NCI-H510A treated with DMSO at 0.1 percent for 48 hours (cell line): ENCODE results near the gene PAQR9.
A peak's percentile ranks its signal among the peaks of the same experiment; 100 is the strongest.

Experiments used
- DNase-seq: peaks from one replicate; lab custom pipeline; 2025; lab: John Stamatoyannopoulos, UW

The PAQR9 gene

DNA sequence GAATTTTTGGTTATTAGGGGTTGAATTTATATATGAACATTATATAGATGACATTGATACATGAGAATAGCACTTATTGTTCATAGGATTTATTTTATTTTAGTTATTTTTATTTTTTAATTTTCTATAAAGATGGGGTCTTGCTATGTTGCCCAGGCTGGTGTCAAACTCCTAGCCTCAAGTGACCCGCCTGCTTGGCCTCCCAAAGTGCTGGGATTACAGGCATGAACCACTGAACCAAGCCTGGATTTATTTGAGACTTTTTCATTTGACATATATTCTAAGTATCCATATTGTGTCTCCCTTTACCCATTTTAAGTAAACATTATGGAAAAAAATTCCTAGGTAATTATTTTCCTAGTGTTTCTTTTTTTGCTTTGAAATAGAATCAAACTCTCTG, 12.5 kb downstream of the PAQR9 start:
- no peak for DNase-seq

GRCh38 chr3:142947799-142948575, 15.5 kb downstream of the PAQR9 start:
- DNase-seq: no peak

- no peak for DNase-seq
Observed at GRCh38 chr3:142947352-142947751, 16.1 kb downstream of the PAQR9 start.

DNA sequence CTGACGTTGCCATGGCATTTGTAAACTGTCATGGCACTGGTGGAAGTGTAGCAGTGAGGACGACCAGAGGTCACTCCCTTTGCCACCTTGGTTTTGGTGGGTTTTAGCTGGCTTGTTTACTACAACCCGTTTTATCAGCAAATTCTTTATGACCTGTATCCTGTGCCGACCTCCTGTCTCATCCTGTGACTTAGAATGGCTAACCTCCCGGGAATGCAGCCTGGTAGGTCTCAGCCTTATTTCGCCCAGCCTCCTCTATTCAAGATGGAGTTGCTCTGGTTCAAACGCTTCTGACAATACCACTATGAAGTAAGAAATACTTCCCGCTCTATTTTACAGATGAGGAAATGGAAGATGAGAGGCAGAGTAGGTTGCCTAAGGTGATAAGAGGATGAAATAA, 16.6 kb downstream of the PAQR9 start:
- no peak for DNase-seq

DNA sequence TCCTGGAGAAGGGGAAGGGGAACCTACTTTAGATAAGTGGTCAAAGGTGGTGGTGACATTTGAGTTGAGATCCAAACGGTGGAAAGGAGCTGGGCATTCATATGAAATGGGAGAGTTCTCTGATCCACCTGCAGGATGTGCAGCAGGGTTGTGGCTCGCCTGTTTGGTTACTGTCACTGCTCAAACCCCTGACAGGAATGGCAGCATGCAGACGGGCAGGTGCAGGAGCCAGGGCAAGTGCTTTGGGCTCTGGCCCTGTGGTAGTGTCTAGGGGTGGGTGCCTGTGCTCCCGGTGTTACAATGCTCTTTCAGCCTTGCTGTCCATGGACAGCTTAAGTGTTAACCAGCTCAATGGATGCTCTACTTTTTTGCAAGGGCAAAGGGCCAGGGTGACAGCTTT, 18.5 kb downstream of the PAQR9 start:
- DNase-seq: no peak

GRCh38 chr3:142944342-142944741, 19.1 kb downstream of the PAQR9 start:
- DNase-seq: no peak

DNA sequence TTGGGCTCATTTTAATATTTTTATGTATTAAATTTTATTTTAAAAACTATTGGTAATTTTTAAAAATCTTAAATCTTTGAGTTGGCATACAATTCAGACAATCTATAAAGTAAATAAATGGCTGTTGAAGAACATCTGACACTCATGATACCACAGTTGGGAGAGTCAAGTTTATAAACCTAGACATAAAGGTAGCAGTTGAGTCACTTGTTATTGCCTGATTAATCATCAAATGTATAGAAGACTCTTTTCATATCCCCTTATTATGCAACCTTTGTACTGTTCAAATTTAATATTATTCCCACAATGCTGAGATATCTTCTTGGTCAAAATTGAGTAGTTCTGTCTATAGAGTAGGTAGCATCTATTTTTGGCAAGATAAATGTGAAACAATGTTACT, 19.6 kb downstream of the PAQR9 start:
- DNase-seq: no peak

DNA sequence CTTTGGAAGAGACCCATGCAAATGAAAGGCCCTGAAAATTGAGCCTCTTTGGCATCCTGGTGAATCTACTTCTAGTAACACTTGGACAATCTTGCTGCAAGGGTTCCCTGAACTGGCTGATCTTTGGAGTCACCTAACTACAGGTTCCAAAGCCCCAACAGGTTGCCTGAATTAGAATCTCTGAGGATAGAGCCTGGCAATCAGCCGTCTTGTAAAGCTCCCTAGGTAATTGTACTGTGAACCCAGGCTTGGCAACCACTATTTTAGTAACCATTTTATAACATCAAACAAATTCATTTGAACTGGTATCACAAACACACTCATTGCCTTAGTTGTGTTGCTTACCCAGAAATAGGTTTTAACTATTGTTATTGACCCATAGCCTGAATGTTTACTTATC, 20.1 kb downstream of the PAQR9 start:
- DNase-seq: no peak

- DNase-seq: no peak
Observed at GRCh38 chr3:142941373-142942123, 21.9 kb downstream of the PAQR9 start.

- no peak for DNase-seq
Observed at GRCh38 chr3:142940472-142940871, 23.0 kb downstream of the PAQR9 start.

DNA sequence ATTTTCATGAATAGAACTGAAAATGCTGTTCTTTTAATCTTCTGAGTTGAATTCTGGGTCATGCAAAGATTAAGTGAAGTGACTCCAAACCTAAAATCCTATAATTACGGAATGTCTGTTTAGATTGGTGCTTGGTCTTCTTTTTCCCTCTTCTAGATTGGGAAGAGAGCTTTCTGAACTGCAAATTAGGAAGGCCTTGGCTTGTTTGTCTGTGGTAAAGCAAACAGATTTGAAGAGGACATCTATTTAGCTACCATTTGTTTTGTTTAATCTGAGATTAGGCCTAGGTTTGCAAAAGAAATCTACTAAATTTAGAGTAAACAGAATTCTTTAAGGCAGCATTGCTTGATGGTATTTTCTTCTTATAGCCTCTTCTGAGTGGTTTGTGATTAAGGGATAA, 23.5 kb downstream of the PAQR9 start:
- peak; percentile 9 for DNase-seq

- DNase-seq: no peak
Observed at GRCh38 chr3:142935963-142936362, 27.5 kb downstream of the PAQR9 start.

DNA sequence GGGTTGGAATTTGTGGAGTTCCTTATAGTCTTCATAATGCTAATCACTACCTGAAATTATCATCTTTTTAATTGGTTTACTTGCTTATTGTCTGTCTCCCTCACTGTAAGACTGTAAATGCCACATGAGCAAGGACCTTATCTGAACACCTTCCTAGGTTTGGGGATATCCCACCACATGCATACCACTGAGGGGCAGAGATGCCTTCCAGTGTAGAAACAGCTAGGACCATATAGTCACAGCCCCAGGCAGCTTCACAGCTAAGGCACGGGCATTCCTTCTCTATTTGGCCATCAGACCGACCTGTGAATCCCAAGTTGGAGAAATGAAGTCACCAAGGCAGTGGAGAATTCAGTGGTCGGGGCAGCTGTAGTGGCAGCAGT, 28.6 kb downstream of the PAQR9 start:
- no peak for DNase-seq

GRCh38 chr3:142934128-142934886, 29.2 kb downstream of the PAQR9 start:
- DNase-seq: no peak

- no peak for DNase-seq
Observed at GRCh38 chr3:142931222-142931621, 32.3 kb downstream of the PAQR9 start.

DNA sequence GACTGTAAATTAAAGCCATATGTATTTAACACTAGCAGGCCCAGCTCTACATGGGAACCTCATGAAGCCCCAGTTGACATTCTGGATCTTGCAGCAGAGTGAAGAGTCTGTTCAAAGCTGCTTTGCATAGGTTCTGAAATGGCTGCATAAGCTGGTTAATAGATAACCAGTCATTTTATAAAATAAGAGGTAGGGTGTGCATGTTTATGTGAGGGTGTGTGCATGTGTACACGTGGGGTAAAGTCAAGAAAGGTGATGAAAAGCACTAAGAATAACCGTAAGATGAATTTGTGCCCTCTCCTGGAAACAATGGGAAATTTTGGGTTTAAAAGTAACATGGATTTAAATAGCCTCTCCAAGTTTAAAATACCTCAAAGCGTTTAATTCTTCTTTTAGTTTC, 33.0 kb downstream of the PAQR9 start:
- no peak for DNase-seq

DNA sequence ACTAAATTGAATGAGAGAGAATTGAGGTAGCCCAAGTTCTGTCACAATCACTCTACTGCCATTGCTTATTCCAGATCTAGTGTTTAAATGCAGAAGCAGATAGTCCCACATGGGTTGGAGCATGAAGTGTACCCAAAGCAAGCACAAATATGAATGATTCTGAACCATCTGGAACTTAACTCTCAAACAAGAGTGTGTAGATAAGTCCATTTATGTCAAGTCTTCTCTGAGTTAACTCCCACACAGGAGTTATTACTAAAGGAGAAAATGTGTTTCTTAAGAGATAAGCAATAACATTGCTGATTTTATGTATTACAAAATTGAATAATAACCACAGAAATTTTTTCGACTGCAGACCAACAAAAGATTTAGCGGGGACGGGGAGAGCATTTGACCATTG, 33.6 kb downstream of the PAQR9 start:
- no peak for DNase-seq

DNA sequence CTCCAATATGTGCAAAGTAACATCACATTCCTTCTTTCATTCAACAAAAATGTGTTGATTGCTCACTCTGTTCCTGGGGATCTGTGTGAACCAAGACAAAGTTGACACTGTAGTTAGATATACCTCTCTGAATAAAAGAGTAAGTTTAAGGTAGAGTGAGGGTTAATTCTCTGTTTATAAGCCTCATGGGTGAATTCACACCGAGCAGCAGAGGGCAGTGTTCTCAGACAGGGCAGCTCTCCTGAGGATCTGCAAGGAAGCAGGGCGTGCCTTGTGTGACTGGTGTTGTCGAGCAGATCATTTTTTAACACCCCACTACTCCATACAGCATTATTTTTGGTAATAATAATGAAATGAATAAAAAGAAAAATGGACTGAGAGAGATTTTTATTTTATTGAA, 34.4 kb downstream of the PAQR9 start:
- no peak for DNase-seq

DNA sequence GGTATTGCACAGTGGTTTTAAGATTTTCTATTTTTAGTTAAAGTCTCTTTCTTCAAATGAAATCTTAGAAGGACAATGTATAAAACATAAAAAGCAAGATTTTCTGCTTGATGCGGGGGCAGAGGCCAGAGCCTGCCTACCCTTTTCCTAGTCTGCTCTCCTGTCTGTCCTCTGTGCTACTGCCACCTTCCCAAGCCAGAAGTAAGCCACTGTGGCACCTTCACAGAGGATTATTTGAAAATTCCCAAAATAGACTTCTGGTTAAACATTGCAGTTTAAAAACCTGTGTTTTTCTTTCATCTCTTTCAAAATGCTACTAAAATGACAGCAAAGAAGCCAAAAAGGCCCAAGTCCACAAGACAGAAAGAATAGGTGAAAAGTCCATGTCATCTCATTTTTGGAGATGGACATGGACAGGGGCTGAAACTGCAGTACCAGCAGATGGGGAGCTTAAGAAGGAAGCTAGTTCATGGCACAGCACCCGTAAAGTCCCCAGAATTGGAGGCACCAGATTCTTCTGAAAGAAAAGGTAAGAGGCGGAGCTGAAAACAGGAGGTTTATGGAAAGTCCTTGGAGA, 37.0 kb downstream of the PAQR9 start:
- DNase-seq: no peak

GRCh38 chr3:142925140-142925539, 38.3 kb downstream of the PAQR9 start:
- DNase-seq: no peak

- DNase-seq: no peak
Observed at GRCh38 chr3:142923694-142924093, 39.8 kb downstream of the PAQR9 start.

DNA sequence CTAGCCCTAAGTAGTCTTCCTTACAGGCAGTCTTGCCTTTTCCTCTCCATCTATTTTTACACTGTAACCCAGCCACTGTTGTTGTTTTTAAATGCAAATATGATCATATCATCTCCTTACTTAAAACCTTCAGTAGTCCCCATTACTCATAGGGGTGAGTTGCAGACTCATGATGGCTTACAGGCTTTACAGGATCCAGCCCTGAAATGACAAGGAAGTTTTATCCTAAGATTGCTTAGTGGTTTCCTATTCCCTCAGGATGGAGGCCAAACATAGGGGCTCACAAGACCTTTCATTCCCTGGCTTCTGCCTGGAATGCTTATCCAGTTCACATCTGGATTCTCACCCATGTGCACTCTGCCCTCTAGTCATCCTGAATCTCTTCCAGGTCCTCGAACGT, 46.9 kb downstream of the PAQR9 start:
- DNase-seq: no peak

GRCh38 chr3:142915636-142916035, 47.8 kb downstream of the PAQR9 start:
- DNase-seq: no peak
